Heart right ventricle (tissue), 16 donors: ENCODE data around the gene CCDC77. TPM values are rescaled to one million over a fixed set of nuclear protein-coding genes. Genes with fewer than 3 reads are reported as not detected.

ENCODE experiments used
- ATAC-seq, 8 donors: fragments of 200-7000 bp; cut with Tn5 transposase; one replicate each; pipeline ENCODE4 v1.9.1; 2020; ENCODE audit warnings: mild to moderate bottlenecking in 8 of 8, moderate library complexity in 8 of 8, moderate number of reproducible peaks in 1 of 8
- DNase-seq, 2 donors: peaks; one replicate each; pipeline ENCODE4 v3.0.0-alpha.2; 2020
- H3K27ac ChIP-seq, 10 donors: fragments of 200-600 bp; sonication (generic) in 2 of 10; one replicate each; pipeline versions ENCODE4 v1.5.0 to v1.8.0; 2020 to 2022; ENCODE audit warnings: mild to moderate bottlenecking in 3 of 10
- H3K27me3 ChIP-seq, 7 donors: fragments of 200-600 bp; one replicate each; pipeline ENCODE4 v1.8.0; 2021 to 2022; ENCODE audit warnings: mild to moderate bottlenecking in 2 of 7
- H3K36me3 ChIP-seq, 9 donors: fragments of 200-600 bp; sonication (generic) in 1 of 9; one replicate each; pipeline versions ENCODE4 v1.5.0 to v1.8.0; 2020 to 2022; ENCODE audit warnings: mild to moderate bottlenecking in 2 of 9
- H3K4me1 ChIP-seq, 9 donors: fragments of 200-600 bp; sonication (generic) in 1 of 9; one replicate each; pipeline versions ENCODE4 v1.5.0 to v1.8.0; 2020 to 2022; ENCODE audit warnings: mild to moderate bottlenecking in 4 of 9
- H3K4me3 ChIP-seq, 10 donors: fragments of 200-600 bp; sonication (generic) in 2 of 10; one replicate each; pipeline versions ENCODE4 v1.5.0 to v1.8.0; 2020 to 2022; ENCODE audit warnings: mild to moderate bottlenecking in 7 of 10, moderate library complexity in 2 of 10
- H3K9me3 ChIP-seq, 11 donors: fragments of 200-600 bp in 10 of 11; sonication (generic) in 2 of 11; one replicate each; pipeline versions ENCODE4 v1.5.0 to v1.8.0; 2013 to 2022; ENCODE audit warnings: mild to moderate bottlenecking in 2 of 11, control low read depth in 1 of 11, moderate library complexity in 1 of 11
- WGBS, 2 donors: extraction: QIAGEN DNeasy Blood & Tissue Kit; methylation state at CpG; one replicate each; pipeline ENCODE4 v1.1.7; 2013; ENCODE audit warnings: inconsistent platforms in 1 of 2; 5-methylcytosine and 5-hydroxymethylcytosine counted together
- intact Hi-C, 10 donors: fragments of 100-400 bp; cut with DNase I; formaldehyde crosslinking; loops; one replicate each; pipeline versions ENCODE4 v1.11.1 to v1.14.2; 2022
- polyA plus RNA-seq, 2 donors: library from polyadenylated mRNA; stranded (reverse); fragments of 200-250 nt; gene quantifications; one replicate each; pipeline ENCODE4 v1.2.3, GENCODE V29; 2013
- total RNA-seq, 10 donors: library from RNA; stranded (reverse); fragmentation: NEBNext Ultra II Directional in 3 of 10; extraction: Animal tissue kit (Norgen Biotek cat#: 25700) in 3 of 10; gene quantifications; one replicate each; pipeline versions ENCODE4 v1.2.1 to v1.2.4, GENCODE V29; 2021 to 2023
- TF ChIP-seq, protein P1 (sequence below), 9 donors: fragments of 200-600 bp; sonication (generic) in 2 of 9; IDR thresholded peaks; one replicate each; pipeline versions ENCODE4 v1.5.0 to v1.8.0; 2021 to 2022; ENCODE audit warnings: antibody characterized with exemption in 9 of 9, mild to moderate bottlenecking in 5 of 9, moderate library complexity in 1 of 9
- donor health status: Arrhythmogenic right ventricular cardiomyopathy.
- donor health status: ischemic (EF 13 %, LVEDD 7.1; RV severe dilation, severe dysfunction).
- donor health status: healthy with polysubstance abuse.
- donor health status: DM: no; HTN: yes; CAD: no.
- donor health status: DM: no; HTN: no; CAD: no.
- donor health status: ischemic (EF 25% LVEDD 6.9; RV normal size, moderate dysfunction).
- donor health status: ischemic (EF 25% LVEDD 5.7; RV mildly dilated, moderate dysfunction).
- donor health status: healthy.
- donor health status: DM: yes; HTN: yes; CAD: no.
- donor health status: Ischemic cardiomyopathy.
- donor health status: ischemic (EF 35%, LVEDD 5.7; RV mildly dilated, moderate dysfunction).
- donor health status: nonischemic (EF 11% LVEDD 7.7; RV severe dilation, severe dysfunction).
- donor health status: DM: yes; HTN: yes; CAD: no.
- donor health status: PGD.
- donor health status: ischemic (EF 29% LVEDD 5.4; RV normal size, mild dysfunction).
- donor health status: nonischemic (EF 23%, LVEDD 6.1; RV moderate dilation, normal function).

Gene CCDC77
- total and polyA plus RNA-seq, 12 donors: 1.8 to 4.5 (median 3.6) TPM

DNA sequence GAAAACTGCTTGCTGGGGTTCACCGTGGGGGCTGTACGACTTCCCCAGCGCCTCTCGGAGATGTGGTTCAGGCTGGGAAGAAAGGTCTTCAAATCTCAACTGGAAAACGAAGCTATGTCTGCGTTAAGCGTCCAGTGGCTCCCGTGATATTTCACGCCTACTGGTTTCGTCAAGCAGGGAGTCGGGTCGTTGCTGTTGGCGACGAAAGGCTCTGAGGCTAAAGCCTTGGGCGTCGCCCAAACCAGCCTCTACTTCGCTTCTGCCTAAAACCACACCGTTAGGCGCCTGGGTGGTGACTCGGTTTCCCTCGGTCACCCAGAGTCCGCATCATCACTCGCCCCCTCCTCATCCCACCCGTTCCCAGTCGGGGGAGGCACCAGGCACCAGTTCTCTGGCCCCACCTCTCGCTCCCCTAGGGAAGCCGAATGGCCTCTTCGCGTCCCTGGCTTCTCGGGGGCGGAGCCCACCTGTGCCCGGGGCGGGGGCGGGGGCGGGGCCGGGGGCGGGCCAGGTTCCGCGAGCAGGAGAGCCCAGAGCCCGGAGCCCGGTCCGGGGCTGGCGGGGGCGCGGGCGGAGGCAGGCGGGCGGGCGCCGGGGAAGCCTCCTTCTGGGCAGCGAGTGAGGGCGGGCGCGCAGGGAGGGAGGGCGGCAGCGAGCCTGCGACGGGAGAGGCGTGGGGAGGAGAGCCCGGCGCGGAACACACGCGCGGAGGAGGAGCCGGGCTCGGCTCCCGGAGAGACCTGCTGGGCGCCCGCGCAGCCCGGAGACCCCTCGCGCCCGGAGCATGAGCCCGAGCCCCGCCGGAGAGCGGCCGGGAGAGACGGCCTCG is 58.2 kb downstream of the CCDC77 start, which contains the start of gene B4GALNT3:
Gene B4GALNT3 (plus strand): TSS at position 510 of the 829 bp plus-strand sequence. CDS start 438 bp downstream, outside the sequence.
- 4 to 6% methylated on average over 64 to 82 of the region's 82 CpGs for WGBS, 2 donors
- Histone ChIP-seq H3K27ac (peak within 1 kb of the TSS in 9 of 10 donors; percentile 50 to 88 (median 81)), H3K36me3 (no peaks in the 10 kb centered on the region), H3K27me3 (peaks cover 0 to 75% (median 20%) of the 10 kb centered on the region in 7 donors), H3K9me3 (no peaks in the 10 kb centered on the region), H3K4me3 (peak within 1 kb of the TSS; percentile 47 to 67 (median 62)), H3K4me1 (peaks cover 0 to 66% (median 20%) of the 10 kb centered on the region in 9 donors)
- intact Hi-C loops: loop anchor here in 4 of 10 donors (5.0 kb wide), 1 partner anchor 43 kb away; no protein-coding TSS in a partner anchor
- DNase-seq (peak; percentile 24 to 61), ATAC-seq (peak; percentile 44 to 74 (median 64))
- TF ChIP-seq, protein P1, sequence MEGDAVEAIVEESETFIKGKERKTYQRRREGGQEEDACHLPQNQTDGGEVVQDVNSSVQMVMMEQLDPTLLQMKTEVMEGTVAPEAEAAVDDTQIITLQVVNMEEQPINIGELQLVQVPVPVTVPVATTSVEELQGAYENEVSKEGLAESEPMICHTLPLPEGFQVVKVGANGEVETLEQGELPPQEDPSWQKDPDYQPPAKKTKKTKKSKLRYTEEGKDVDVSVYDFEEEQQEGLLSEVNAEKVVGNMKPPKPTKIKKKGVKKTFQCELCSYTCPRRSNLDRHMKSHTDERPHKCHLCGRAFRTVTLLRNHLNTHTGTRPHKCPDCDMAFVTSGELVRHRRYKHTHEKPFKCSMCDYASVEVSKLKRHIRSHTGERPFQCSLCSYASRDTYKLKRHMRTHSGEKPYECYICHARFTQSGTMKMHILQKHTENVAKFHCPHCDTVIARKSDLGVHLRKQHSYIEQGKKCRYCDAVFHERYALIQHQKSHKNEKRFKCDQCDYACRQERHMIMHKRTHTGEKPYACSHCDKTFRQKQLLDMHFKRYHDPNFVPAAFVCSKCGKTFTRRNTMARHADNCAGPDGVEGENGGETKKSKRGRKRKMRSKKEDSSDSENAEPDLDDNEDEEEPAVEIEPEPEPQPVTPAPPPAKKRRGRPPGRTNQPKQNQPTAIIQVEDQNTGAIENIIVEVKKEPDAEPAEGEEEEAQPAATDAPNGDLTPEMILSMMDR (IDR thresholded peaks at IDR 0.05): no peak

DNA sequence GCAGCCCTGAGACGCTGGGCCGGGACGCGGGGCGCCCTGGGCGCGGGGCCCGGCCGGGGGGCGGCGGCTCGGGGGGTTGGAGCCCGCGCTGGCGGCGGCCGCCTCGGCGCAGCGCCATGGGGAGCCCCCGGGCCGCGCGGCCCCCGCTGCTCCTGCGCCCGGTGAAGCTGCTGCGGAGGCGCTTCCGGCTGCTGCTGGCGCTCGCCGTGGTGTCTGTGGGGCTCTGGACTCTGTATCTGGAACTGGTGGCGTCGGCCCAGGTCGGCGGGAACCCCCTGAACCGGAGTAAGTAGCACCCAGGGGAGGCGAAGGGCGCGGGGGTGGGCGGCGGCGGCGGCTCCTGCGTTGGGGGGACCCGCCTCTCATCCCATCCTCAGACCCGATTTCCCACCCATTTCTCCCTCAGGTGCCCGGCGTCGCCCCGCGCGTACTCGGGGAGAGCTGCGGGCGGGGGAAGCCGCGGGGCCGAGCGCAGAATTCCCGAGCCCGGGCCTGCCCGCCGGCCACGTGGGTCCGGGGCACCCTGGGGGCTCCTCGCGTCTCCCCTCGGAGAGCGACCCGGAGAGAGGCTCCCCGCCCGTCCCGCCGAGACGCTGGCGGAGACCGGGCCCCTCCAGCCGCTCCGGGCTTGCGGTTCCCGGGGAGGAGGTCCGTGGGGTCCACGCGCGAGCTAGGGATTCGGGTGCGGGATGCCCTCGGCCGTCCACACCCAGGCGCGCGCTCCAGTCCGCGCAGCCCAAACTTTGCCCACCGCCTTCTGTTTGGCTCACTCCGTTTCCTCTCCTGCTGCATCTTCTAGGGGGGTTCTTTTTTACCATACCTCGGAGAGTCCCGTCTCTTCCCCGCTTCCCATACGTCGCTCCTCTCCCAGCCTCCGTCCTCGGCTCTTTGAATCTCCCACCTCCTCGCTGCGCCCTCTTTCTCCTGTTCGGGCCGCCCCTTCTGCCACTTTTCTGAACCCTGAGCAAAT is 59.1 kb downstream of the CCDC77 start:
- Histone ChIP-seq H3K9me3 (no peaks in the 10 kb centered on the region), H3K27ac (peak overlapping the region in 9 of 10 donors; percentile 50 to 88 (median 81)), H3K36me3 (no peaks in the 10 kb centered on the region), H3K4me3 (peak overlapping the region; percentile 47 to 67 (median 62)), H3K27me3 (peaks cover 0 to 84% (median 20%) of the 10 kb centered on the region in 7 donors), H3K4me1 (peaks cover 0 to 67% (median 22%) of the 10 kb centered on the region in 9 donors)
- intact Hi-C loops: no loop called here
- ATAC-seq (peak in 2 of 8 donors; percentile 16 to 18), DNase-seq (peak; percentile 24 to 35)
- 1 to 2% methylated on average over 104 to 109 of the region's 109 CpGs for WGBS, 2 donors
- TF ChIP-seq, protein P1 (IDR thresholded peaks at IDR 0.05): no peak

DNA sequence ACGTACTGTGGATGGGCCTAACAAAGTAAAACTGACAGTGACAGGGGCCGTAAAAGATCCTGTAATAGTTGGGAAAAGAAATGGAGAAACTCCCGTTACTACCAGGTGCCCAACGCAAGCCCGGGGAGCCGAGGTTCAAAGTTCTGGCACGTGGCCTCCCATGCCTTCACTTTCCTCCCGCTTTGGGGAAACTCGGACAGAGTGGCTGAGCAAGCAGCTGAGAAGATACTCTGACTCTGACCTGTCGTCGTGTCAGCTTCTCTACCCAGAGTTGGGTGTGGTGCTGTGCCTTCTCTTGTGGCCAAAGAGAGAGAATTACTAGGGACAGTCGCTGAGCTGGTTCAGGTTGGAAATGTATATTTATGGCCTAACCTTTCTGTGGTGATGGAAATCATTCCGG is 60.0 kb downstream of the CCDC77 start:
- whole genome bisulfite sequencing, 2 donors: 34 to 51% methylated on average over 13 of the region's 13 CpGs
- intact Hi-C loops: no loop called here
- ATAC-seq: no peak
- TF ChIP-seq, protein P1 (IDR thresholded peaks at IDR 0.05): no peak
- no peak for DNase-seq
- H3K27ac ChIP-seq: peak overlapping the region in 8 of 10 donors; percentile 61 to 88 (median 81)
- no peaks in the 10 kb centered on the region for H3K36me3 ChIP-seq
- H3K27me3 ChIP-seq: peaks cover 0 to 82% (median 20%) of the 10 kb centered on the region in 7 donors
- H3K4me1 ChIP-seq: peaks cover 0 to 66% (median 22%) of the 10 kb centered on the region in 9 donors
- H3K4me3 ChIP-seq: peak overlapping the region in 9 of 10 donors; percentile 57 to 67 (median 63)
- H3K9me3 ChIP-seq: no peaks in the 10 kb centered on the region
